Measurements from ENCODE around the gene CCDC192.

Gene CCDC192

GRCh38 chr5:127851964-127852363 lies 148.8 kb downstream of the CCDC192 start:
- DNase-seq, result no peak

GRCh38 chr5:127854520-127854919 lies 151.3 kb downstream of the CCDC192 start:
- no peak for DNase-seq

GRCh38 chr5:127856292-127856691 lies 153.1 kb downstream of the CCDC192 start:
- no peak for DNase-seq

- DNase-seq, result no peak
Measured at GRCh38 chr5:127858116-127858784, 155.1 kb downstream of the CCDC192 start.

- no peak for DNase-seq
Measured at GRCh38 chr5:127860291-127860690, 157.1 kb downstream of the CCDC192 start.

- DNase-seq, result no peak
Measured at GRCh38 chr5:127863161-127863560, 160.0 kb downstream of the CCDC192 start.

- no peak for DNase-seq
Measured at GRCh38 chr5:127863610-127864395, 160.6 kb downstream of the CCDC192 start.

- no peak for DNase-seq
Measured at GRCh38 chr5:127864511-127864910, 161.3 kb downstream of the CCDC192 start.

GRCh38 chr5:127865273-127865672 lies 162.1 kb downstream of the CCDC192 start:
- no peak for DNase-seq

- DNase-seq, result no peak
Measured at GRCh38 chr5:127867022-127867783, 164.0 kb downstream of the CCDC192 start.

- DNase-seq, result no peak
Measured at GRCh38 chr5:127870914-127871313, 167.7 kb downstream of the CCDC192 start.

GRCh38 chr5:127871503-127872153 lies 168.4 kb downstream of the CCDC192 start:
- DNase-seq, result no peak

GRCh38 chr5:127872494-127872893 lies 169.3 kb downstream of the CCDC192 start:
- DNase-seq, result no peak

GRCh38 chr5:127875235-127876021 lies 172.2 kb downstream of the CCDC192 start:
- peak; percentile 3 to 18 for DNase-seq

- no peak for DNase-seq
Measured at GRCh38 chr5:127876384-127876783, 173.2 kb downstream of the CCDC192 start.

GRCh38 chr5:127878174-127878750 lies 175.1 kb downstream of the CCDC192 start:
- DNase-seq, result peak in 1 of 2 donors; percentile 2

- no peak for DNase-seq
Measured at GRCh38 chr5:127884416-127884815, 181.2 kb downstream of the CCDC192 start.

- no peak for DNase-seq
Measured at GRCh38 chr5:127885176-127885575, 182.0 kb downstream of the CCDC192 start.

- no peak for DNase-seq
Measured at GRCh38 chr5:127886081-127886480, 182.9 kb downstream of the CCDC192 start.

- no peak for DNase-seq
Measured at GRCh38 chr5:127887282-127887681, 184.1 kb downstream of the CCDC192 start.

- no peak for DNase-seq
Measured at GRCh38 chr5:127891942-127892341, 188.8 kb downstream of the CCDC192 start.

Measured in CD4-positive, alpha-beta T cell treated with Interleukin-1 beta for 1 hour (primary cell).